ENCODE measurements around the gene CDK8. TPM values are rescaled to one million over a fixed set of nuclear protein-coding genes. Genes with fewer than 3 reads are reported as not detected.

The CDK8 gene
- total and polyA plus RNA-seq, 9 of the 15 experiments (the other 6 are each of a cell fraction or from before 2014, with no cell fraction given): 11.3 to 33.7 (median 20.3) TPM

DNA sequence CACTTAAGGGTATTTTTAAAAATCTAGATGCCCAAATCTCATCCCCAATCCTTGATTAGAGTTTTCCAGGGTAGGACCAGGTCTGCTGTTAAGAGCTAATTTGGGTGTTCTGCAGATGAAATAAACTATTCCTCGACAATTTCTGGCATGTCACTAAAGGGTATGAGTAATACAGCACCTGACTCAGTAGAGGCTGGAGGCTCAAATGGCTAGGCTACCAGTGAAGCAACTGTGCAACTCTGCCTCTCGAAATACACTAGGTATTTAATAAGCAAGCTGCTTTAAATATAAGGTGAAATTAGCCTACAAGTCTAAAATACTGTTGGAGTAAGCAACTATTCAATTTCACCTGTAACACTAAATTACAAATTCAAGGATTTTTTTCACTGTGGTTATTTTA, 33.4 kb upstream of the CDK8 start:
- FAIRE-seq (no peak), DNase-seq (ENCODE audit: extremely low read depth in 1 of 4, low spot score in 3 of 4) (peak in 1 of 4 experiments; percentile 38), ATAC-seq (no peak)
- TF ChIP-seq, protein P1, sequence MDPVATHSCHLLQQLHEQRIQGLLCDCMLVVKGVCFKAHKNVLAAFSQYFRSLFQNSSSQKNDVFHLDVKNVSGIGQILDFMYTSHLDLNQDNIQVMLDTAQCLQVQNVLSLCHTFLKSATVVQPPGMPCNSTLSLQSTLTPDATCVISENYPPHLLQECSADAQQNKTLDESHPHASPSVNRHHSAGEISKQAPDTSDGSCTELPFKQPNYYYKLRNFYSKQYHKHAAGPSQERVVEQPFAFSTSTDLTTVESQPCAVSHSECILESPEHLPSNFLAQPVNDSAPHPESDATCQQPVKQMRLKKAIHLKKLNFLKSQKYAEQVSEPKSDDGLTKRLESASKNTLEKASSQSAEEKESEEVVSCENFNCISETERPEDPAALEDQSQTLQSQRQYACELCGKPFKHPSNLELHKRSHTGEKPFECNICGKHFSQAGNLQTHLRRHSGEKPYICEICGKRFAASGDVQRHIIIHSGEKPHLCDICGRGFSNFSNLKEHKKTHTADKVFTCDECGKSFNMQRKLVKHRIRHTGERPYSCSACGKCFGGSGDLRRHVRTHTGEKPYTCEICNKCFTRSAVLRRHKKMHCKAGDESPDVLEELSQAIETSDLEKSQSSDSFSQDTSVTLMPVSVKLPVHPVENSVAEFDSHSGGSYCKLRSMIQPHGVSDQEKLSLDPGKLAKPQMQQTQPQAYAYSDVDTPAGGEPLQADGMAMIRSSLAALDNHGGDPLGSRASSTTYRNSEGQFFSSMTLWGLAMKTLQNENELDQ (CRISPR knock-in tag; IDR thresholded peaks at IDR 0.05; ENCODE audit: borderline replicate concordance): no peak
- TF ChIP-seq FOSL1 (tag; conservative IDR thresholded peaks at IDR 0.05): peak; percentile 54
- TF ChIP-seq, protein P2, sequence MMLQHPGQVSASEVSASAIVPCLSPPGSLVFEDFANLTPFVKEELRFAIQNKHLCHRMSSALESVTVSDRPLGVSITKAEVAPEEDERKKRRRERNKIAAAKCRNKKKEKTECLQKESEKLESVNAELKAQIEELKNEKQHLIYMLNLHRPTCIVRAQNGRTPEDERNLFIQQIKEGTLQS (IDR thresholded peaks at IDR 0.05): 0 out of 2 replicates have a peak, but pooled peaks have one; percentile 25
- TF ChIP-seq, protein P2 (CRISPR knock-in tag; conservative IDR thresholded peaks at IDR 0.05): no peak
- Histone ChIP-seq H4K20me1 (replicated peaks; ENCODE audit: control insufficient read depth, insufficient read depth, low read length) (no peaks in the 10 kb centered on the region), H3K9ac (ENCODE audit: insufficient read depth in 1 of 2, low read depth in 2 of 2, low read length in 2 of 2) (peak overlapping the region in 1 of 2 experiments; percentile 90; a peak in 2 of 4 replicates), H3K36me3 (ENCODE audit: control insufficient read depth, insufficient read depth, low read length) (peaks cover 49% of the 10 kb centered on the region), H3K4me1 (replicated peaks in 1 of 2; ENCODE audit: control insufficient read depth in 2 of 2, insufficient read depth in 2 of 2, low read length in 2 of 2) (peaks cover 4 to 10% of the 10 kb centered on the region in 2 experiments; a peak in 2 of 5 replicates), H3K4me2 (ENCODE audit: insufficient read depth, low read length) (peak overlapping the region; percentile 58), H2AFZ (ENCODE audit: low read depth, low read length) (no peak overlapping the region), H3K9me3 (replicated peaks; ENCODE audit: control insufficient read depth, insufficient read depth, low read depth, low read length) (no peaks in the 10 kb centered on the region), H3K9me1 (ENCODE audit: control insufficient read depth, insufficient read depth, low read length) (no peaks in the 10 kb centered on the region), H3K4me3 (peak overlapping the region; percentile 73; the same call in 1 of the 2 replicates), H3K27me3 (ENCODE audit: control insufficient read depth in 2 of 2, insufficient read depth in 2 of 2, low read length in 2 of 2) (no peaks in the 10 kb centered on the region), H3K79me2 (ENCODE audit: control insufficient read depth, insufficient read depth, low read length) (peaks cover 28% of the 10 kb centered on the region), H3K27ac (ENCODE audit: extremely low read depth, low read depth, low read length) (peak overlapping the region; percentile 91; the same call in 2 of the 3 replicates)
- in situ Hi-C loops (cut with MboI) (no loop called here), intact Hi-C loops (cut with micrococcal nuclease) (loop anchor here (2.0 kb wide), 2 partner anchors 26 to 34 kb away; partner anchors contain the start of gene CDK8)
- ChIA-PET CTCF (ENCODE audit: low intra/inter-chr PET ratio) (no interaction called here), POLR2A (interaction anchor here (1.1 to 1.4 kb wide), 2 partner anchors 9 to 12 kb away, joined by 3 to 4 read pairs; no protein-coding TSS in a partner anchor)
- 16% methylated on average over 2 of the region's 2 CpGs for WGBS (ENCODE audit: insufficient coverage, low coverage, missing lambda C conversion rate)
- BruUV-seq (replicated peaks): no TSS peak

All from K562 (cell line).